Keratinocyte (primary cell): ENCODE results near the gene LVRN. TPM values are rescaled to one million over a fixed set of nuclear protein-coding genes. Genes with fewer than 3 reads are reported as not detected.

Experiments
- DNase-seq: peaks from one replicate; pipeline ENCODE4 v3.0.0-alpha.2; 2011; ENCODE audit warnings: low read depth, missing footprints, low spot score
- FAIRE-seq: peaks from 2 replicates; lab custom pipeline; 2011; peaks lifted over from hg19 to GRCh38; lab: Jason Lieb, UNC
- H2AFZ ChIP-seq: 2 replicates; pipeline ENCODE4 v1.6.0; 2012; ENCODE audit warnings: low read length, control low read depth, inconsistent platforms; ENCODE audit not compliant: control insufficient read depth
- H3K27ac ChIP-seq: 2 replicates; pipeline ENCODE4 v1.5.1; 2011; ENCODE audit warnings: low read length; ENCODE audit not compliant: control insufficient read depth, insufficient read depth
- H3K27me3 ChIP-seq: 3 replicates; pipeline ENCODE4 v1.6.0; 2011; ENCODE audit warnings: low read length; ENCODE audit not compliant: control insufficient read depth, insufficient read depth; ENCODE audit errors: extremely low read depth
- H3K36me3 ChIP-seq, 2 experiments: 2 replicates in 1 of 2; 3 replicates in 1 of 2; pipeline ENCODE4 v1.5.1; 2011; ENCODE audit warnings: low read length in 2 of 2, mild to moderate bottlenecking in 1 of 2; ENCODE audit not compliant: control insufficient read depth in 2 of 2, insufficient read depth in 2 of 2; ENCODE audit errors: extremely low read depth in 1 of 2
- H3K4me1 ChIP-seq: 3 replicates; pipeline ENCODE4 v1.5.1; 2011; ENCODE audit warnings: low read length; ENCODE audit not compliant: control insufficient read depth, insufficient read depth; ENCODE audit errors: extremely low read depth
- H3K4me2 ChIP-seq: 3 replicates; pipeline ENCODE4 v1.6.0; 2011; ENCODE audit warnings: low read depth, low read length; ENCODE audit not compliant: control insufficient read depth, insufficient read depth; ENCODE audit errors: extremely low read depth
- H3K4me3 ChIP-seq, 3 experiments: fragments of 200-600 bp in 1 of 3; sonication (generic) in 1 of 3; 2 replicates in 2 of 3; 3 replicates in 1 of 3; pipeline ENCODE4 v1.5.1; 2011 to 2016; ENCODE audit warnings: low read length in 3 of 3, mild to moderate bottlenecking in 3 of 3, control low read depth in 2 of 3, inconsistent platforms in 1 of 3, low read depth in 1 of 3, mixed read lengths in 1 of 3, mixed run types in 1 of 3, moderate library complexity in 1 of 3; ENCODE audit not compliant: control insufficient read depth in 2 of 3, insufficient read depth in 2 of 3; ENCODE audit errors: extremely low read depth in 1 of 3
- H3K79me2 ChIP-seq: 2 replicates; pipeline ENCODE4 v1.6.0; 2012; ENCODE audit warnings: low read length; ENCODE audit not compliant: control insufficient read depth, insufficient read depth
- H3K9ac ChIP-seq: 3 replicates; pipeline ENCODE4 v1.6.0; 2011; ENCODE audit warnings: low read length; ENCODE audit not compliant: control insufficient read depth, insufficient read depth; ENCODE audit errors: extremely low read depth
- H3K9me1 ChIP-seq: 3 replicates; pipeline ENCODE4 v1.6.0; 2011; ENCODE audit warnings: low read length; ENCODE audit not compliant: control insufficient read depth, insufficient read depth; ENCODE audit errors: extremely low read depth
- H3K9me3 ChIP-seq: 2 replicates; pipeline ENCODE4 v1.5.1; 2012; ENCODE audit warnings: low read depth, low read length; ENCODE audit not compliant: control insufficient read depth
- H4K20me1 ChIP-seq: 3 replicates; pipeline ENCODE4 v1.6.0; 2011; ENCODE audit warnings: low read length; ENCODE audit not compliant: control insufficient read depth, insufficient read depth; ENCODE audit errors: extremely low read depth
- EZH2 ChIP-seq: IDR thresholded peaks from one replicate; pipeline ENCODE4 v1.6.1; 2012; ENCODE audit warnings: inconsistent platforms, mild to moderate bottlenecking, low read length, moderate library complexity
- dilution Hi-C: fragments of 300-500 bp; cut with MboI; formaldehyde crosslinking; loops from one replicate; pipeline ENCODE4 v1.7.0; 2020; ENCODE audit warnings: low sequenced_read_pairs; ENCODE audit not compliant: extremely low pct_ligation_motif_present
- polyA plus RNA-seq, 5 experiments: library from polyadenylated mRNA; depleted of rRNA in 3 of 5; stranded (reverse) in 3 of 5; stranded (forward) in 1 of 5; unstranded in 1 of 5; fragments of >200 nt; gene quantifications; 1 replicate in 1 of 5; 2 replicates in 3 of 5; 3 replicates in 1 of 5; pipeline versions ENCODE4 v1.2.1 to v1.2.3, GENCODE V29; 2011 to 2012; ENCODE audit warnings: missing spikeins in 2 of 5, low read depth in 1 of 5, low replicate concordance in 1 of 5
- TF ChIP-seq, protein P1 (sequence below), 3 experiments: IDR thresholded peaks in 1 of 3; conservative IDR thresholded peaks in 1 of 3; optimal IDR thresholded peaks in 1 of 3; 2 replicates in 2 of 3; 3 replicates in 1 of 3; pipeline versions ENCODE3 to v1.5.1; 2011; ENCODE audit warnings: low read length in 3 of 3, mild to moderate bottlenecking in 3 of 3, moderate library complexity in 2 of 3, control low read depth in 1 of 3, inconsistent platforms in 1 of 3; ENCODE audit not compliant: insufficient read depth in 2 of 3; ENCODE audit errors: extremely low read depth in 1 of 3

Gene LVRN
- polyA plus RNA-seq, 1 donor (not counting 4 experiments of a cell fraction or from before 2014, with no cell fraction given): 0.08 TPM

DNA sequence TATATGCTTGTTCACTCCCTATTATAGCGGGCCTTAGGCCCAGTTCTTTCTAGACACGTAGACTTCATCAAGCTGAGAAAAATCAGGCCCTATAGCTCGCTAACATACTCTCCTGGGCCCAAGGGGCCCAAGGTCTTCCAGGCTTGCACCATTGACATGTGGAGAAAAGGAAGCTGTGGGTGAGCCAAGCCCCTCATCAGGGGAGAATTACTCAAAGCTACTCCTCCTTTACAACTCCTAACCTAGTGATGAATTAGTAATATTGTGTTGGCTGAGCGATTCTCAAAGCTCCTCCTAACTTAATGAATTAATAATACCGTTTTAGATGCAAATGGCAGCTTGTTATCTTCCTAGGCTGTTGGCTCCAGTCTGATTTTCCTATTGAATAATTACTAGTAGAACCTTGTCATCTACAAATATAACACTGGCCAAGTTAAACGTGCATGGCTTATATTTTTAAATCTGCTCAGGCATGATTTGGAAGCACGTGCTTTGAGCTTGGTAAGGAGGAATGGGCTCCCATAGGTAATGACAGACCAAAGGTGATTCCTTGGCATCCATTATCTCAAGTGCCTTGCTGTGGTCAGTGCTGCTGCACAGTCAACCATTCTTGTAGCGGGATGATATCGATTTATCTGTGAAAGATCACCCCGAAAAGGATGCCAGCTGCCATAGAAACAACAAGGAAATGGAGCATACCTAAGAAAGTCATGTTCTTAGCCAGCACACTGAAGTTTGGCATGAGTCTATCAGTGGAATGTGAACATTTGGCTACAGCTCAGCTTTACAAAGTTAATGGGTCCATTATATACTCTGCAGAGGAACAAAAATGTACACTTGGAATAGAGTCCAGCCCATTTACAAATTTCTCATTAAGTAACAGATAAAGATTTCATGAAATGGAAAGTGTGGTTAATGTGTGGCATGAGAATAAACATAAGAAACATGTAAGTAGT is 23.8 kb downstream of the LVRN start:
- dilution Hi-C loops: no loop called here
- Histone ChIP-seq H3K9ac (no peak overlapping the region), H4K20me1 (no peaks in the 10 kb centered on the region), H3K4me1 (no peaks in the 10 kb centered on the region), H3K27ac (no peak overlapping the region), H3K36me3 (no peaks in the 10 kb centered on the region), H3K4me2 (no peak overlapping the region), H3K79me2 (no peaks in the 10 kb centered on the region), H3K9me3 (no peaks in the 10 kb centered on the region), H3K4me3 (no peak overlapping the region), H3K9me1 (no peaks in the 10 kb centered on the region), H2AFZ (no peak overlapping the region), H3K27me3 (no peaks in the 10 kb centered on the region)
- FAIRE-seq (no peak), DNase-seq (no peak)
- TF ChIP-seq, protein P1, sequence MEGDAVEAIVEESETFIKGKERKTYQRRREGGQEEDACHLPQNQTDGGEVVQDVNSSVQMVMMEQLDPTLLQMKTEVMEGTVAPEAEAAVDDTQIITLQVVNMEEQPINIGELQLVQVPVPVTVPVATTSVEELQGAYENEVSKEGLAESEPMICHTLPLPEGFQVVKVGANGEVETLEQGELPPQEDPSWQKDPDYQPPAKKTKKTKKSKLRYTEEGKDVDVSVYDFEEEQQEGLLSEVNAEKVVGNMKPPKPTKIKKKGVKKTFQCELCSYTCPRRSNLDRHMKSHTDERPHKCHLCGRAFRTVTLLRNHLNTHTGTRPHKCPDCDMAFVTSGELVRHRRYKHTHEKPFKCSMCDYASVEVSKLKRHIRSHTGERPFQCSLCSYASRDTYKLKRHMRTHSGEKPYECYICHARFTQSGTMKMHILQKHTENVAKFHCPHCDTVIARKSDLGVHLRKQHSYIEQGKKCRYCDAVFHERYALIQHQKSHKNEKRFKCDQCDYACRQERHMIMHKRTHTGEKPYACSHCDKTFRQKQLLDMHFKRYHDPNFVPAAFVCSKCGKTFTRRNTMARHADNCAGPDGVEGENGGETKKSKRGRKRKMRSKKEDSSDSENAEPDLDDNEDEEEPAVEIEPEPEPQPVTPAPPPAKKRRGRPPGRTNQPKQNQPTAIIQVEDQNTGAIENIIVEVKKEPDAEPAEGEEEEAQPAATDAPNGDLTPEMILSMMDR (optimal IDR thresholded peaks at IDR 0.05 in 1 of 3, IDR thresholded peaks at IDR 0.05 in 1 of 3, conservative IDR thresholded peaks at IDR 0.05 in 1 of 3; ENCODE audit: extremely low read depth in 1 of 3, insufficient read depth in 2 of 3, low read length in 3 of 3): no peak
- no peak for TF ChIP-seq EZH2

DNA sequence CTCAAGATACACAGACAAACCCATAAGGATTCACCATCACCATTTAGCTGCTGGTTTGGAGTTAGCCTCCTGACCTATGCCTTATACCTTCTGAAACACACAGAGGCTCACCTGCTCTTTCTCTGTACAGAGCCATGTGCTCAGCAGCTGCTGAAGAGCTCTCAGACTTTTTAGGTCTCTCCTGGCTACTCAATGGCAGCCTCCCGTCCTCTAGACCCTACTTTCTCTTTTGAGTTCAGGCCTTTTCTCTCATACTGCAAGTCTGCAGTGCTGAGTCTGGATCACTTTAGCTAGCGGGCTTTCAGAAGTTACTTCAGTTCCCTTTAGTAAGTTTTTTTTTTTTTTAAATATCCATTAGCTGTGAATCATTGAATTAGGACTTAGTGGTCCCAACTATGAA is 25.7 kb downstream of the LVRN start:
- Histone ChIP-seq H3K4me3 (no peak overlapping the region), H3K4me1 (no peaks in the 10 kb centered on the region), H3K4me2 (no peak overlapping the region), H3K9me1 (no peaks in the 10 kb centered on the region), H2AFZ (no peak overlapping the region), H3K9me3 (no peaks in the 10 kb centered on the region), H3K27ac (no peak overlapping the region), H3K79me2 (no peaks in the 10 kb centered on the region), H4K20me1 (no peaks in the 10 kb centered on the region), H3K27me3 (peaks cover 3% of the 10 kb centered on the region), H3K9ac (no peak overlapping the region), H3K36me3 (no peaks in the 10 kb centered on the region)
- FAIRE-seq (no peak), DNase-seq (no peak)
- TF ChIP-seq EZH2: no peak
- TF ChIP-seq, protein P1 (optimal IDR thresholded peaks at IDR 0.05 in 1 of 3, IDR thresholded peaks at IDR 0.05 in 1 of 3, conservative IDR thresholded peaks at IDR 0.05 in 1 of 3; ENCODE audit: extremely low read depth in 1 of 3, insufficient read depth in 2 of 3, low read length in 3 of 3): no peak
- dilution Hi-C loops: no loop called here
